Mesendoderm (in vitro differentiated cells): ENCODE data around the gene PEX13.

ENCODE experiments used
- DNase-seq: peaks from one replicate; pipeline ENCODE4 v3.0.0; 2013
- H2AK5ac ChIP-seq: 2 replicates; pipeline ENCODE4 v1.6.1; 2013; ENCODE audit warnings: low read length, inconsistent platforms
- H2BK120ac ChIP-seq: 2 replicates; pipeline ENCODE4 v1.6.1; 2013; ENCODE audit warnings: low read depth, mild to moderate bottlenecking, low read length, moderate library complexity, mixed read lengths
- H2BK15ac ChIP-seq: replicated peaks from 2 replicates; pipeline ENCODE4 v1.6.1; 2013; ENCODE audit warnings: low read depth, mild to moderate bottlenecking, moderate library complexity
- H2BK5ac ChIP-seq: 2 replicates; pipeline ENCODE4 v1.6.1; 2013; ENCODE audit warnings: low read length, inconsistent platforms
- H3K18ac ChIP-seq: 2 replicates; pipeline ENCODE4 v1.6.1; 2013; ENCODE audit warnings: mild to moderate bottlenecking, low read length, mixed read lengths
- H3K23ac ChIP-seq: one replicate; pipeline ENCODE4 v1.6.1; 2013; ENCODE audit warnings: low read length
- H3K27ac ChIP-seq: 2 replicates; pipeline ENCODE4 v1.5.1; 2013; ENCODE audit warnings: low read depth, mild to moderate bottlenecking, inconsistent platforms, low read length, moderate library complexity
- H3K27me3 ChIP-seq: 2 replicates; pipeline ENCODE4 v1.6.1; 2013; ENCODE audit warnings: low read length, control low read depth, mild to moderate bottlenecking, inconsistent platforms; ENCODE audit not compliant: insufficient read depth, poor library complexity
- H3K36me3 ChIP-seq: 2 replicates; pipeline ENCODE4 v1.6.1; 2013; ENCODE audit warnings: low read length, inconsistent platforms; ENCODE audit not compliant: control insufficient read depth, insufficient read depth
- H3K4ac ChIP-seq: one replicate; pipeline ENCODE4 v1.6.1; 2013; ENCODE audit warnings: low read depth, mild to moderate bottlenecking, low read length, moderate library complexity
- H3K4me1 ChIP-seq: 2 replicates; pipeline ENCODE4 v1.6.1; 2013; ENCODE audit warnings: low read depth, low read length, inconsistent platforms; ENCODE audit not compliant: control insufficient read depth
- H3K4me2 ChIP-seq: 2 replicates; pipeline ENCODE4 v1.6.1; 2013; ENCODE audit warnings: low read length
- H3K4me3 ChIP-seq: 2 replicates; pipeline ENCODE4 v1.5.1; 2013; ENCODE audit warnings: mild to moderate bottlenecking, low read length
- H3K56ac ChIP-seq: one replicate; pipeline ENCODE4 v1.6.1; 2013; ENCODE audit warnings: low read length
- H3K79me1 ChIP-seq: 2 replicates; pipeline ENCODE4 v1.6.1; 2013; ENCODE audit warnings: low read length, inconsistent platforms
- H3K79me2 ChIP-seq: 2 replicates; pipeline ENCODE4 v1.6.1; 2013; ENCODE audit warnings: mild to moderate bottlenecking, low read length; ENCODE audit not compliant: control insufficient read depth, insufficient read depth
- H3K9ac ChIP-seq: 2 replicates; pipeline ENCODE4 v1.6.1; 2013; ENCODE audit warnings: low read length, inconsistent platforms
- H4K5ac ChIP-seq: one replicate; pipeline ENCODE4 v1.6.1; 2013; ENCODE audit warnings: low read length
- H4K8ac ChIP-seq: one replicate; pipeline ENCODE4 v1.6.1; 2013; ENCODE audit warnings: low read depth, mild to moderate bottlenecking, control low read depth, low read length, moderate library complexity
- WGBS: extraction: QIAGEN DNeasy Blood & Tissue Kit; methylation state at CpG from one replicate; pipeline ENCODE4 v1.1.7; 2013; ENCODE audit warnings: low lambda C conversion rate, missing lambda C conversion rate; ENCODE audit not compliant: insufficient coverage; ENCODE audit errors: extremely low coverage; 5-methylcytosine and 5-hydroxymethylcytosine counted together

Gene PEX13

GRCh38 chr2:61057562-61057961, 40.0 kb downstream of the PEX13 start:
- Histone ChIP-seq H3K79me2 (no peaks in the 10 kb centered on the region), H3K4me3 (no peak overlapping the region), H3K56ac (no peak overlapping the region), H2BK120ac (no peak overlapping the region), H3K18ac (no peak overlapping the region), H4K8ac (no peak overlapping the region), H2BK15ac (no peak overlapping the region), H3K27me3 (no peaks in the 10 kb centered on the region), H2BK5ac (no peak overlapping the region), H3K4me1 (no peaks in the 10 kb centered on the region), H3K4ac (no peak overlapping the region), H4K5ac (no peak overlapping the region), H3K23ac (no peak overlapping the region), H3K36me3 (no peaks in the 10 kb centered on the region), H3K79me1 (no peaks in the 10 kb centered on the region), H3K4me2 (no peak overlapping the region), H3K27ac (no peak overlapping the region), H3K9ac (no peak overlapping the region), H2AK5ac (no peak overlapping the region)
- no peak for DNase-seq

GRCh38 chr2:61059382-61059781, 41.9 kb downstream of the PEX13 start:
- H3K23ac ChIP-seq, result no peak overlapping the region
- no peak overlapping the region for H4K5ac ChIP-seq
- H3K4ac ChIP-seq, result no peak overlapping the region
- H2BK5ac ChIP-seq, result no peak overlapping the region
- H3K27me3 ChIP-seq, result no peaks in the 10 kb centered on the region
- H3K27ac ChIP-seq, result no peak overlapping the region
- H3K4me3 ChIP-seq, result no peak overlapping the region
- no peak overlapping the region for H2BK15ac ChIP-seq
- no peak overlapping the region for H3K9ac ChIP-seq
- no peak overlapping the region for H2AK5ac ChIP-seq
- no peak overlapping the region for H3K4me2 ChIP-seq
- no peak overlapping the region for H4K8ac ChIP-seq
- no peaks in the 10 kb centered on the region for H3K79me1 ChIP-seq
- H3K56ac ChIP-seq, result no peak overlapping the region
- no peaks in the 10 kb centered on the region for H3K36me3 ChIP-seq
- H2BK120ac ChIP-seq, result no peak overlapping the region
- no peaks in the 10 kb centered on the region for H3K79me2 ChIP-seq
- no peaks in the 10 kb centered on the region for H3K4me1 ChIP-seq
- no peak overlapping the region for H3K18ac ChIP-seq
- no peak for DNase-seq

- no peaks in the 10 kb centered on the region for H3K27me3 ChIP-seq
- H2BK5ac ChIP-seq, result peak within 1 kb of the TSS; percentile 48
- H2BK15ac ChIP-seq, result no peak within 1 kb of the TSS
- H3K4me3 ChIP-seq, result peak within 1 kb of the TSS; percentile 85
- no peak within 1 kb of the TSS for H2AK5ac ChIP-seq
- DNase-seq, result peak; percentile 98
- peak within 1 kb of the TSS; percentile 15 for H2BK120ac ChIP-seq
- peak within 1 kb of the TSS; percentile 94 for H3K56ac ChIP-seq
- no peaks in the 10 kb centered on the region for H3K4me1 ChIP-seq
- no peaks in the 10 kb centered on the region for H3K36me3 ChIP-seq
- no peak within 1 kb of the TSS for H4K5ac ChIP-seq
- H3K4me2 ChIP-seq, result peak within 1 kb of the TSS; percentile 61
- H3K79me2 ChIP-seq, result peaks cover 2% of the 10 kb centered on the region
- peak within 1 kb of the TSS; percentile 88 for H3K27ac ChIP-seq
- no CpG with 5 or more reads among the region's 112 CpGs for WGBS
- peaks cover 4% of the 10 kb centered on the region for H3K79me1 ChIP-seq
- H4K8ac ChIP-seq, result no peak within 1 kb of the TSS
- peak within 1 kb of the TSS; percentile 63 for H3K18ac ChIP-seq
- peak within 1 kb of the TSS; percentile 89 for H3K9ac ChIP-seq
- H3K23ac ChIP-seq, result peak within 1 kb of the TSS; percentile 85
- peak within 1 kb of the TSS; percentile 97 for H3K4ac ChIP-seq
Measured at GRCh38 chr2:61065714-61066709, 48.5 kb downstream of the PEX13 start, which contains the start of gene SANBR. SANBR (plus strand) TSS chr2:61065871; CDS start chr2:61070351, 4,480 bp downstream.

- no peak overlapping the region for H3K23ac ChIP-seq
- H2BK15ac ChIP-seq, result no peak overlapping the region
- no peak overlapping the region for H3K27ac ChIP-seq
- H3K79me2 ChIP-seq, result no peaks in the 10 kb centered on the region
- no peaks in the 10 kb centered on the region for H3K4me1 ChIP-seq
- no peak overlapping the region for H4K5ac ChIP-seq
- H2BK5ac ChIP-seq, result no peak overlapping the region
- no peak overlapping the region for H2AK5ac ChIP-seq
- no peak overlapping the region for H3K4ac ChIP-seq
- no peak overlapping the region for H3K4me3 ChIP-seq
- H3K36me3 ChIP-seq, result no peaks in the 10 kb centered on the region
- no peaks in the 10 kb centered on the region for H3K79me1 ChIP-seq
- WGBS, result no CpG with 5 or more reads among the region's 1 CpG
- no peak overlapping the region for H3K9ac ChIP-seq
- no peak overlapping the region for H3K4me2 ChIP-seq
- no peak overlapping the region for H3K18ac ChIP-seq
- no peak for DNase-seq
- H4K8ac ChIP-seq, result no peak overlapping the region
- H3K56ac ChIP-seq, result no peak overlapping the region
- H2BK120ac ChIP-seq, result no peak overlapping the region
- no peaks in the 10 kb centered on the region for H3K27me3 ChIP-seq
Measured at GRCh38 chr2:61074100-61074499, 56.6 kb downstream of the PEX13 start.

GRCh38 chr2:61085883-61086282, 68.4 kb downstream of the PEX13 start:
- no peak overlapping the region for H2BK120ac ChIP-seq
- H3K79me1 ChIP-seq, result no peaks in the 10 kb centered on the region
- no peak for DNase-seq
- H4K5ac ChIP-seq, result no peak overlapping the region
- no CpG with 5 or more reads among the region's 1 CpG for WGBS
- H3K36me3 ChIP-seq, result peaks cover 3% of the 10 kb centered on the region
- H3K4ac ChIP-seq, result no peak overlapping the region
- no peak overlapping the region for H3K27ac ChIP-seq
- no peaks in the 10 kb centered on the region for H3K27me3 ChIP-seq
- no peak overlapping the region for H3K4me3 ChIP-seq
- H3K9ac ChIP-seq, result no peak overlapping the region
- H3K18ac ChIP-seq, result no peak overlapping the region
- no peak overlapping the region for H2BK15ac ChIP-seq
- H3K79me2 ChIP-seq, result no peaks in the 10 kb centered on the region
- H3K4me1 ChIP-seq, result no peaks in the 10 kb centered on the region
- no peak overlapping the region for H2BK5ac ChIP-seq
- no peak overlapping the region for H3K23ac ChIP-seq
- no peak overlapping the region for H3K4me2 ChIP-seq
- H3K56ac ChIP-seq, result no peak overlapping the region
- H4K8ac ChIP-seq, result no peak overlapping the region
- H2AK5ac ChIP-seq, result no peak overlapping the region

GRCh38 chr2:61089797-61090196, 72.3 kb downstream of the PEX13 start:
- Histone ChIP-seq H3K4me1 (no peaks in the 10 kb centered on the region), H2BK5ac (no peak overlapping the region), H3K79me2 (no peaks in the 10 kb centered on the region), H4K8ac (no peak overlapping the region), H2BK120ac (no peak overlapping the region), H3K79me1 (no peaks in the 10 kb centered on the region), H3K27ac (no peak overlapping the region), H3K4ac (no peak overlapping the region), H2AK5ac (no peak overlapping the region), H3K27me3 (no peaks in the 10 kb centered on the region), H3K18ac (no peak overlapping the region), H3K9ac (no peak overlapping the region), H4K5ac (no peak overlapping the region), H2BK15ac (no peak overlapping the region), H3K4me3 (no peak overlapping the region), H3K36me3 (peaks cover 3% of the 10 kb centered on the region), H3K23ac (no peak overlapping the region), H3K4me2 (no peak overlapping the region), H3K56ac (no peak overlapping the region)
- no peak for DNase-seq
